Measurements from ENCODE around the gene XPO4. TPM values are rescaled to one million over a fixed set of nuclear protein-coding genes. Genes with fewer than 3 reads are reported as not detected.
A peak's percentile ranks its signal among the peaks of the same experiment; 100 is the strongest.

The XPO4 gene
- total RNA-seq, 1 experiment from 2014 or later: 34.9 TPM

- TF ChIP-seq ZNF425 (CRISPR knock-in tag; conservative IDR thresholded peaks at IDR 0.05) (no peak), PRDM15 (CRISPR knock-in tag; IDR thresholded peaks at IDR 0.05) (no peak), ATF3 (CRISPR knock-in tag; conservative IDR thresholded peaks at IDR 0.05) (no peak), ZNF423 (CRISPR knock-in tag; IDR thresholded peaks at IDR 0.05) (no peak), SP1 (CRISPR knock-in tag; conservative IDR thresholded peaks at IDR 0.05) (no peak), CTCF (IDR thresholded peaks at IDR 0.05) (no peak), TCF7 (CRISPR knock-in tag; IDR thresholded peaks at IDR 0.05; ENCODE audit: low read depth) (no peak), ZNF281 (CRISPR knock-in tag; IDR thresholded peaks at IDR 0.05) (no peak), ZNF396 (CRISPR knock-in tag; IDR thresholded peaks at IDR 0.05; ENCODE audit: borderline replicate concordance) (no peak), ZMAT4 (CRISPR knock-in tag; IDR thresholded peaks at IDR 0.05) (no peak)
These were observed 125.8 kb downstream of the XPO4 start (continued) for GRCh38 chr13:20776751-20777150.

GRCh38 chr13:20775961-20776360 lies 126.6 kb downstream of the XPO4 start:
- CTCF ChIA-PET: no interaction called here
- no peak overlapping the region for H3K4me3 Mint-ChIP-seq
- TF ChIP-seq NFE2L1 (CRISPR knock-in tag; IDR thresholded peaks at IDR 0.05) (no peak), CREM (CRISPR knock-in tag; IDR thresholded peaks at IDR 0.05) (no peak), ZNF423 (CRISPR knock-in tag; IDR thresholded peaks at IDR 0.05) (no peak)
- peaks cover 12% of the 10 kb centered on the region for H3K4me1 Mint-ChIP-seq
- DNase-seq (ENCODE audit: low spot score) (no peak), ATAC-seq (no peak)
- H3K36me3 Mint-ChIP-seq: no peaks in the 10 kb centered on the region
- POLR2A ChIA-PET: no interaction called here
- no peaks in the 10 kb centered on the region for H3K9me3 Mint-ChIP-seq
- no peak overlapping the region for H3K27ac Mint-ChIP-seq
- H3K27me3 Mint-ChIP-seq (ENCODE audit: low read depth): no peaks in the 10 kb centered on the region

GRCh38 chr13:20774746-20775145 lies 127.8 kb downstream of the XPO4 start:
- ATAC-seq (no peak), DNase-seq (ENCODE audit: low spot score) (no peak)
- Mint-ChIP-seq H3K27ac (no peak overlapping the region), H3K27me3 (ENCODE audit: low read depth) (no peaks in the 10 kb centered on the region), H3K4me3 (peak overlapping the region; percentile 84), H3K36me3 (peaks cover 3% of the 10 kb centered on the region), H3K9me3 (peaks cover 3% of the 10 kb centered on the region; the same call in 1 of the 2 replicates), H3K4me1 (peaks cover 13% of the 10 kb centered on the region)
- ChIA-PET CTCF (interaction anchor here (1.1 kb wide), 1 partner anchor 71 kb away, joined by 3 read pairs; no protein-coding TSS in a partner anchor), POLR2A (no interaction called here)
- TF ChIP-seq ZBTB43 (CRISPR knock-in tag; IDR thresholded peaks at IDR 0.05) (no peak), NFE2L1 (CRISPR knock-in tag; IDR thresholded peaks at IDR 0.05) (no peak), GABPB1 (CRISPR knock-in tag; IDR thresholded peaks at IDR 0.05) (no peak), ERG (CRISPR knock-in tag; IDR thresholded peaks at IDR 0.05) (no peak), E2F4 (CRISPR knock-in tag; IDR thresholded peaks at IDR 0.05; ENCODE audit: borderline replicate concordance, low read depth) (no peak), MXD4 (CRISPR knock-in tag; IDR thresholded peaks at IDR 0.05; ENCODE audit: borderline replicate concordance) (no peak), KAT7 (CRISPR knock-in tag; IDR thresholded peaks at IDR 0.05; ENCODE audit: borderline replicate concordance) (no peak)

Measured in WTC11 (cell line).